Measurements from ENCODE around the gene DGAT2.

DGAT2 gene

GRCh38 chr11:75826461-75827230 is 58.1 kb downstream of the DGAT2 start:
- no peak for DNase-seq (ENCODE audit: low read depth in 2 of 2)

GRCh38 chr11:75827562-75827961 is 59.0 kb downstream of the DGAT2 start:
- DNase-seq (ENCODE audit: low read depth in 2 of 2): no peak

- no peak for DNase-seq (ENCODE audit: low read depth in 2 of 2)
Measured at GRCh38 chr11:75831915-75832502, 63.4 kb downstream of the DGAT2 start.

- DNase-seq (ENCODE audit: low read depth in 2 of 2): no peak
Measured at GRCh38 chr11:75834728-75835127, 66.2 kb downstream of the DGAT2 start.

- no peak for DNase-seq (ENCODE audit: low read depth in 2 of 2)
Measured at GRCh38 chr11:75836417-75836816, 67.8 kb downstream of the DGAT2 start.

- DNase-seq (ENCODE audit: low read depth in 2 of 2): no peak
Measured at GRCh38 chr11:75839851-75840250, 71.3 kb downstream of the DGAT2 start.

GRCh38 chr11:75840522-75840921 is 71.9 kb downstream of the DGAT2 start:
- no peak for DNase-seq (ENCODE audit: low read depth in 2 of 2)

GRCh38 chr11:75841739-75842138 is 73.2 kb downstream of the DGAT2 start:
- no peak for DNase-seq (ENCODE audit: low read depth in 2 of 2)

GRCh38 chr11:75845324-75845723 is 76.7 kb downstream of the DGAT2 start:
- no peak for DNase-seq (ENCODE audit: low read depth in 2 of 2)

GRCh38 chr11:75849894-75850293 is 81.3 kb downstream of the DGAT2 start:
- DNase-seq (ENCODE audit: low read depth in 2 of 2): no peak

- no peak for DNase-seq (ENCODE audit: low read depth in 2 of 2)
Measured at GRCh38 chr11:75850787-75851186, 82.2 kb downstream of the DGAT2 start.

All from stimulated activated CD4-positive, alpha-beta T cell treated with anti-CD3 and anti-CD28 coated beads, Interleukin-4, amount 100 ng/mL, for 48 hours (primary cell).